ENCODE data around the gene FBXW8.

DNA sequence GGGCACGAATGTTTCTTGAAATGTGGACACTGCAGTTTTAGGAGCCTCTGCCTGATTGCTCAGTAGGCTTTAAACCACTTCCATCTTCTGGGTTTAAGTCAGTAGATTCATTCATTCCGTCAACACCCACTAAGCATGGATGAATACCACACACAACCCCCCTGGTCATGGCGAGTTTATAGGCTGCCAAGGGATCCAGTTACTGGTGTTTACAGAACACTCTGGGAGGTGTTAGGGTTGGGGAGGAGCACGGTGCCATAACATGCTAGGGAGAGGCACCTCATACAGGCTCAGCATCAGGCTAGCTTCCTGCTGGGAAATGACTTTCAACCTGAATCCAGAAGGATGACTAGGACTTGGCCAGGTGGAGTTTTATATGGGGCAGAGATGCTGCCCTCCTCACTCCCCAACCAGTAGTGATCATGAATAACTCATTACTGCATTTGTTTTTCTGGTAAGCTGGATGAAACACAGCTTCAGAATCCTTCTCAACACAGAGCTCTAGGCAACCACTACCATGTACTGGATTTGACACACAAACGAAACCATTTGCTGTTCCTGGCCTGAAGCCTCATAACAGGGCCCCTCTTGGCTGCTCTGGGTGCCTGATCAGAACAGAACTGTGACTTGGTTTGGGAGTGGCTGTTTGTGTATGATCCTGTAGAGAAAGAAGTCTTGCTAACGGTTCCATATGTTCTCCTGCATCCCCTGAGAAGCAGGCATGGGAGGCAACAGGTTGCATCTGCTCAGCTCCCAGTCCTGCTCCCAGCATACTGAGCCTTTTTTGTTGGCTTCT is 47.9 kb downstream of the FBXW8 start:
- TF ChIP-seq, protein P1, sequence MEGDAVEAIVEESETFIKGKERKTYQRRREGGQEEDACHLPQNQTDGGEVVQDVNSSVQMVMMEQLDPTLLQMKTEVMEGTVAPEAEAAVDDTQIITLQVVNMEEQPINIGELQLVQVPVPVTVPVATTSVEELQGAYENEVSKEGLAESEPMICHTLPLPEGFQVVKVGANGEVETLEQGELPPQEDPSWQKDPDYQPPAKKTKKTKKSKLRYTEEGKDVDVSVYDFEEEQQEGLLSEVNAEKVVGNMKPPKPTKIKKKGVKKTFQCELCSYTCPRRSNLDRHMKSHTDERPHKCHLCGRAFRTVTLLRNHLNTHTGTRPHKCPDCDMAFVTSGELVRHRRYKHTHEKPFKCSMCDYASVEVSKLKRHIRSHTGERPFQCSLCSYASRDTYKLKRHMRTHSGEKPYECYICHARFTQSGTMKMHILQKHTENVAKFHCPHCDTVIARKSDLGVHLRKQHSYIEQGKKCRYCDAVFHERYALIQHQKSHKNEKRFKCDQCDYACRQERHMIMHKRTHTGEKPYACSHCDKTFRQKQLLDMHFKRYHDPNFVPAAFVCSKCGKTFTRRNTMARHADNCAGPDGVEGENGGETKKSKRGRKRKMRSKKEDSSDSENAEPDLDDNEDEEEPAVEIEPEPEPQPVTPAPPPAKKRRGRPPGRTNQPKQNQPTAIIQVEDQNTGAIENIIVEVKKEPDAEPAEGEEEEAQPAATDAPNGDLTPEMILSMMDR (IDR thresholded peaks at IDR 0.05; ENCODE audit: low read depth, low read length, missing input control) = no peak
- no peak for TF ChIP-seq REST (IDR thresholded peaks at IDR 0.05)
- no peak for TF ChIP-seq TAF1 (conservative IDR thresholded peaks at IDR 0.05)
- TF ChIP-seq RAD21 (IDR thresholded peaks at IDR 0.05) = no peak

Measured in liver (tissue), 3 donors.